ENCODE results near the gene NOL7.

DNA sequence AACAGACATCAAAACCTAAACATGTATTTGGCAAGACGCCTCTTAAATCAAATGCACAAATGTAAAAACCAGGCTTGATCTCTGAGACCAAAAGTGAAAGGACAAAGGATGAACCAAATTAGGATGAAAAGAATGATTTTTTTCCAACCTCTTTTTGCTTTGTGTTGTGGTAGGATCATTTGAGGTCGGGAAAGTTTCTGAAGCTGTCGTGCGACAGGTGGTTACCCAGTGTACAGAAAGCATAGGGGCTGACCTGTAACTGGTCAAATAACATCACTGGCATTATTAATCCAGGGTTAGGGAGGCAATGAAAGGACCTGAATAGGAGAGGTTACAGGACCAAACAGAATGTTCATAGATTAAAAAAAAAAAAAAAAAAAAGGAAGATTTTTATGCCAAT, 18.1 kb upstream of the NOL7 start:
- TF ChIP-seq, protein P1, sequence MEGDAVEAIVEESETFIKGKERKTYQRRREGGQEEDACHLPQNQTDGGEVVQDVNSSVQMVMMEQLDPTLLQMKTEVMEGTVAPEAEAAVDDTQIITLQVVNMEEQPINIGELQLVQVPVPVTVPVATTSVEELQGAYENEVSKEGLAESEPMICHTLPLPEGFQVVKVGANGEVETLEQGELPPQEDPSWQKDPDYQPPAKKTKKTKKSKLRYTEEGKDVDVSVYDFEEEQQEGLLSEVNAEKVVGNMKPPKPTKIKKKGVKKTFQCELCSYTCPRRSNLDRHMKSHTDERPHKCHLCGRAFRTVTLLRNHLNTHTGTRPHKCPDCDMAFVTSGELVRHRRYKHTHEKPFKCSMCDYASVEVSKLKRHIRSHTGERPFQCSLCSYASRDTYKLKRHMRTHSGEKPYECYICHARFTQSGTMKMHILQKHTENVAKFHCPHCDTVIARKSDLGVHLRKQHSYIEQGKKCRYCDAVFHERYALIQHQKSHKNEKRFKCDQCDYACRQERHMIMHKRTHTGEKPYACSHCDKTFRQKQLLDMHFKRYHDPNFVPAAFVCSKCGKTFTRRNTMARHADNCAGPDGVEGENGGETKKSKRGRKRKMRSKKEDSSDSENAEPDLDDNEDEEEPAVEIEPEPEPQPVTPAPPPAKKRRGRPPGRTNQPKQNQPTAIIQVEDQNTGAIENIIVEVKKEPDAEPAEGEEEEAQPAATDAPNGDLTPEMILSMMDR (IDR thresholded peaks at IDR 0.05; ENCODE audit: low read length): no peak
- TF ChIP-seq EZH2 (IDR thresholded peaks at IDR 0.05; ENCODE audit: borderline replicate concordance, low read length): no peak
